Measurements from ENCODE around the gene DHCR24. TPM values are rescaled to one million over a fixed set of nuclear protein-coding genes. Genes with fewer than 3 reads are reported as not detected.

DHCR24 gene
- total RNA-seq, 4 donors from 2014 or later: 64.9 to 181 (median 125) TPM

- ATAC-seq (ENCODE audit: low FRiP score): no peak
- no peak for TF ChIP-seq CTCF (IDR thresholded peaks at IDR 0.05)
- no peak for DNase-seq (ENCODE audit: low spot score)
Observed at GRCh38 chr1:54808443-54809207, 78.4 kb downstream of the DHCR24 start.

- TF ChIP-seq CTCF (IDR thresholded peaks at IDR 0.05): no peak
- no peak for ATAC-seq (ENCODE audit: low FRiP score)
- DNase-seq (ENCODE audit: low spot score): no peak
Observed at GRCh38 chr1:54807756-54808155, 79.2 kb downstream of the DHCR24 start.

- no peak for DNase-seq (ENCODE audit: low spot score)
- no peak for ATAC-seq (ENCODE audit: low FRiP score)
- TF ChIP-seq CTCF (IDR thresholded peaks at IDR 0.05): no peak
Observed at GRCh38 chr1:54806931-54807611, 79.9 kb downstream of the DHCR24 start.

- ATAC-seq (ENCODE audit: low FRiP score) (no peak), DNase-seq (ENCODE audit: low spot score) (no peak)
- TF ChIP-seq CTCF (IDR thresholded peaks at IDR 0.05): no peak
Observed at GRCh38 chr1:54805981-54806381, 81.0 kb downstream of the DHCR24 start.

- ATAC-seq (ENCODE audit: low FRiP score) (no peak), DNase-seq (ENCODE audit: low spot score) (no peak)
Observed at GRCh38 chr1:54805466-54805865, 81.5 kb downstream of the DHCR24 start.

GRCh38 chr1:54804471-54805132, 82.4 kb downstream of the DHCR24 start:
- no peak for DNase-seq (ENCODE audit: low spot score)
- no peak for ATAC-seq (ENCODE audit: low FRiP score)
- no peak for TF ChIP-seq CTCF (IDR thresholded peaks at IDR 0.05)

More at GRCh38 chr1:54805466-54805865, 81.5 kb downstream of the DHCR24 start:
- no peak for TF ChIP-seq CTCF (IDR thresholded peaks at IDR 0.05)

Measured in omental fat pad (tissue), 4 donors.